CD4-positive, alpha-beta T cell (primary cell): ENCODE data around the gene XKR3. TPM values are rescaled to one million over a fixed set of nuclear protein-coding genes. Genes with fewer than 3 reads are reported as not detected.
"Not testable (repeated sequence)": the region's sequence is repeated elsewhere in the genome, so short reads cannot be mapped to it uniquely, and the experiment has no call there.

Source experiments
- ATAC-seq: fragments of 200-7000 bp; cut with Tn5 transposase; one replicate; pipeline ENCODE4 v1.10.0; 2022; ENCODE audit warnings: mild to moderate bottlenecking; ENCODE audit not compliant: poor library complexity
- CTCF ChIA-PET: fragments of 350-600 bp; sonication (Branson Sonifier 250); formaldehyde crosslinking; loops from one replicate; lab custom pipeline; 2021; ENCODE audit warnings: antibody characterized with exemption, inconsistent platforms; lab: Charles Lee
- POLR2A ChIA-PET: fragments of 350-600 bp; sonication (Branson Sonifier 250); formaldehyde crosslinking; loops from one replicate; lab custom pipeline; 2021; ENCODE audit warnings: antibody characterized with exemption, inconsistent platforms; lab: Charles Lee
- DNase-seq, 14 experiments: peaks; one replicate each; pipeline ENCODE4 v3.0.0-alpha.2; 2013 to 2020; ENCODE audit warnings: mixed read lengths in 2 of 14
- H3K27ac ChIP-seq, 2 donors: one replicate each; pipeline versions ENCODE4 v1.5.1 to v1.7.0; 2013; ENCODE audit warnings: low read length in 2 of 2, low read depth in 1 of 2, mild to moderate bottlenecking in 1 of 2
- H3K27me3 ChIP-seq, 2 experiments: 1 replicate in 1 of 2; 2 replicates in 1 of 2; pipeline versions ENCODE4 v1.6.1 to v1.7.0; 2013; ENCODE audit warnings: low read length in 2 of 2, control low read depth in 1 of 2, mild to moderate bottlenecking in 1 of 2, moderate library complexity in 1 of 2; ENCODE audit not compliant: insufficient read depth in 2 of 2, control insufficient read depth in 1 of 2
- H3K36me3 ChIP-seq: one replicate; pipeline ENCODE4 v1.6.1; 2013; ENCODE audit warnings: low read length, control low read depth; ENCODE audit not compliant: insufficient read depth
- H3K4me1 ChIP-seq: one replicate; pipeline ENCODE4 v1.6.1; 2013; ENCODE audit warnings: low read length, control low read depth; ENCODE audit not compliant: insufficient read depth
- H3K4me3 ChIP-seq: one replicate; pipeline ENCODE4 v1.5.1; 2013; ENCODE audit warnings: mild to moderate bottlenecking, low read length, moderate library complexity
- H3K9me3 ChIP-seq, 2 experiments: 1 replicate in 1 of 2; 2 replicates in 1 of 2; pipeline versions ENCODE4 v1.6.1 to v1.7.0; 2013; ENCODE audit warnings: low read length in 2 of 2, mild to moderate bottlenecking in 2 of 2, control low read depth in 1 of 2, moderate library complexity in 1 of 2; ENCODE audit not compliant: control insufficient read depth in 1 of 2, insufficient read depth in 1 of 2
- H3K27ac Mint-ChIP-seq: one replicate; pipeline ENCODE4 v1.8.0; 2020; ENCODE audit warnings: mixed read lengths
- H3K27me3 Mint-ChIP-seq: one replicate; pipeline ENCODE4 v1.8.0; 2021; ENCODE audit warnings: mixed read lengths
- H3K36me3 Mint-ChIP-seq: one replicate; pipeline ENCODE4 v1.8.0; 2021; ENCODE audit warnings: low read depth, mixed read lengths
- H3K4me1 Mint-ChIP-seq: one replicate; pipeline ENCODE4 v1.8.0; 2021; ENCODE audit warnings: low read depth, mixed read lengths
- H3K4me3 Mint-ChIP-seq: one replicate; pipeline ENCODE4 v1.8.0; 2020; ENCODE audit warnings: mild to moderate bottlenecking, mixed read lengths
- H3K9me3 Mint-ChIP-seq: one replicate; pipeline ENCODE4 v1.8.0; 2020; ENCODE audit warnings: mixed read lengths
- intact Hi-C, 2 experiments: fragments of 100-400 bp; cut with DNase I in 1 of 2; cut with micrococcal nuclease in 1 of 2; formaldehyde crosslinking; loops; one replicate each; pipeline versions ENCODE4 v1.15.1 to v1.9.0; 2023 to 2025; cut with DNase I, micrococcal nuclease
- total RNA-seq, 174 experiments: library from RNA in 2 of 174; stranded (reverse) in 2 of 174; gene quantifications; one replicate each; pipeline ENCODE4 v1.2.3 and lab custom pipeline; 2021 to 2026

Gene XKR3
- total RNA-seq, 2 experiments from 2014 or later = not detected

DNA sequence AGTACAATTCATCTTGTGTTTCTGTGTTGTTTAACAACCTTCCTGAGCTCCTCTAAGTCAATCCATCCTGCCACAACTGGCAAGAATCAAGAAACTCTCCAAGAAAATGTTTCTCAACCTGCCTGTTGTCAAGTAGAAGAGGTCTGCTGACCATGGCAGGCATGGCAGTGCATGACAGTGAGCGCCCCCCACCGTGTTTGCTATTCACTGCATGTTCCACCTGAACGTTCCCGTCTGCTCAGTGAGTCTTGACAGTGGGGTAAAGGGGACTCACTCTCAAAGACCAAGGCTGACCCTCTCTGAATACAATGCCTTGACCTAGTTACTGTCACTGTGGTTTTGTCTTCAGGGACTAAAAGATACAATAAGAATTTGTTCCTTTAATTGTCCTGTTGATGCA is 75.9 kb downstream of the XKR3 start:
- H3K4me1 Mint-ChIP-seq, POLR2A ChIA-PET, ATAC-seq, H3K27me3 Mint-ChIP-seq, H3K9me3 ChIP-seq, H3K9me3 Mint-ChIP-seq, H3K27ac ChIP-seq, intact Hi-C loops, H3K4me1 ChIP-seq, CTCF ChIA-PET, H3K4me3 Mint-ChIP-seq, H3K4me3 ChIP-seq, H3K36me3 ChIP-seq, H3K27ac Mint-ChIP-seq, H3K36me3 Mint-ChIP-seq, H3K27me3 ChIP-seq, DNase-seq: not testable (repeated sequence)

DNA sequence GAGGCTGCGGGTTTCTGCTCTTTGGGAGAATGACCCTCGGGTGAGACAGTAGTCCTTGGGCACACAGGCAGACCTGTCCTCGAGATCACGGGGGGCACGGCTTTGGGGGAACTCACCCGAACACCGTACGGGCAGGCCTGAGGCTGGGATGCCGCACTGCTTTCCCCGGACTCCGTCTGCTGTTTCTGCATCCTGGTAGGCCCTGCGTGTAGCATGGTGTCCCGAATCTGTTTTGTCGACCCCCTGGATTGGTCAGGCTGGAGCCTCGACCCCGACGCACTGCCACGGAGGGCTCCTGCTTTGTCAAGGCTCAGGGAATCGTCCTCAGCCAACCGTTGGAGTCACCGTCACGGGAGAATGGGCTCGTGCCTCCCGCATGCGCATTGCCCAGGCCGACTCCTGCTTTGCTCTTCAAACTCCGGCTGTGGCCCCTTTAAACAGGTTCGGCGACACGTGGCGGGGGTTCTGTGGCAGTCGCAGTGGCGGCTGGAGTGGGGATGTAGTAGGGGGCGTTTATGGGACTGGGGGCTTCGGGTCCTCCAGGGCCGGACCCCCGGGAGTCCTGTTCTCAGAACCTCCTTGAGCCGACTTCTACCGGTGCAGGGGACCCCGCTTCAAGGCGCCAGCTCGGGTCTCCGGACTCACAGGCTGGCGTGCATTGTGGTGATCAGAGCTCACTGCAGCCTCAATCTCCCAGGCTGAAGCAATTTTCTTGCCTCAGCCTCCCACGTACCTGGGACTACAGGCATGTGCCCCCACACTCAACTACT is 76.9 kb downstream of the XKR3 start:
- H3K4me1 ChIP-seq, H3K4me3 Mint-ChIP-seq, H3K27me3 ChIP-seq, H3K27me3 Mint-ChIP-seq, H3K9me3 ChIP-seq, H3K9me3 Mint-ChIP-seq, CTCF ChIA-PET, H3K4me1 Mint-ChIP-seq, H3K27ac ChIP-seq, H3K4me3 ChIP-seq, DNase-seq, intact Hi-C loops, POLR2A ChIA-PET, H3K27ac Mint-ChIP-seq, ATAC-seq, H3K36me3 Mint-ChIP-seq, H3K36me3 ChIP-seq: not testable (repeated sequence)

- H3K4me3 ChIP-seq, H3K27ac Mint-ChIP-seq, H3K27me3 ChIP-seq, H3K4me1 Mint-ChIP-seq, H3K36me3 Mint-ChIP-seq, H3K27me3 Mint-ChIP-seq, intact Hi-C loops, DNase-seq, H3K36me3 ChIP-seq, H3K9me3 ChIP-seq, POLR2A ChIA-PET, H3K4me3 Mint-ChIP-seq, CTCF ChIA-PET, ATAC-seq, H3K4me1 ChIP-seq, H3K9me3 Mint-ChIP-seq, H3K27ac ChIP-seq: not testable (repeated sequence)
Measured at GRCh38 chr22:16747266-16748159, 77.7 kb downstream of the XKR3 start.

DNA sequence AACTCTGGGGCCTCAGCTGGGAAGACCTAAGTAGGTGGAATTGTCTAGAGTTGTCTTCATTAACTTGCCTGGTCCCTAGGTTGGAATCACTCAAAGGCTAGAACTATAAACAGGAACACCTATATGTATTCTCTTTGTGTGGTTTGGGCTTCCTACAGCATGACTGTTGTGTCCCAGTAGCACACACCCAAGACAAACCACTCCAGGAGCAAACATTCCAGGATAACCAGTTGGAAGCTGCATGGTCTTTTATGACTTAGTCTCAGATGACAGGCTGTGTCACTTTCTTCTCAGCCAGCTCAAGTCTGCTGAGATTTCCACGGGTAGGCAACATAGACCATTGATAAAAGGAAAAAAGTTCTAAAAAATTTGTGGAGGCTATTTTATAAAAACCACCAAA is 90.9 kb downstream of the XKR3 start:
- H3K9me3 ChIP-seq, intact Hi-C loops, POLR2A ChIA-PET, H3K4me3 ChIP-seq, H3K9me3 Mint-ChIP-seq, H3K27ac Mint-ChIP-seq, H3K27me3 Mint-ChIP-seq, H3K4me1 ChIP-seq, ATAC-seq, CTCF ChIA-PET, DNase-seq, H3K4me3 Mint-ChIP-seq, H3K27me3 ChIP-seq, H3K27ac ChIP-seq, H3K36me3 Mint-ChIP-seq, H3K4me1 Mint-ChIP-seq, H3K36me3 ChIP-seq: not testable (repeated sequence)

Other genes starting within 250 kb of the XKR3 start
- gene CCT8L2, start 232.6 kb downstream of the XKR3 start, total RNA-seq = not detected
- not detected for gene GAB4, start 182.8 kb upstream of the XKR3 start, total RNA-seq